ENCODE measurements around the gene EPB41. TPM values are rescaled to one million over a fixed set of nuclear protein-coding genes. Genes with fewer than 3 reads are reported as not detected.

Gene EPB41
- total and polyA plus RNA-seq, 7 donors: 13.2 to 35.1 (median 27.1) TPM

DNA sequence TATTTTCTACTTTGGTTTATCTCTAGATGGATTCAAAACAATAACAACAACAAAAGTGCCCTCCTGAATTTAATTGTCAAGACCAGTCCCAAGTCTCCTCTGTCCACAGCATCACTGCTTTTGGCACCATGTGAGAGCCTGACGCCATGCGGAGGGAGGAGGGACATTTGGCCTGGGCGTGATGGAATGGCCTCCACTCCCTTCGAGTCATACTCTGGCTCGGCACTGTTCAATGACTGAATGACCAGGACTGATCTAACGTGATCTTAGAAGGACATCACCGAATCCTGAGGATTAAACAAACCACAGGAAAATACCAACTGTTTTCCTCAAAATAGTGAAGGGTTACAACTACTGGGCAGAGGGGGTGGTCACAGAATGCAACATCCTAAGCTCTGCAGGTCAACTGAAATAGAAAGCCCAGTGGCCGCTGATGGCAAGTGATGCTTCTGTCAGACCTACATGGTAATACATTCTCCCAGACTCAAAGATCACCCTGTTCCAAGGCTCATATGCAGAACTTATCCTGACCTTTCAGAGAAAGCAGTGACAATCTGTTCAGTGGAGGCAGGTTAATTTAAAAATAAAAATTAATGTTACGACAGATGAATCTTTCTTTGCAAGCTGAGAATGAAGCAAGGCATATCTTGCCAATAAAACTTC lies 248.2 kb downstream of the EPB41 start:
- Histone ChIP-seq H3K9me3 (no peaks in the 10 kb centered on the region), H3K27ac (no peak overlapping the region), H3K4me3 (no peak overlapping the region), H3K4me1 (peaks cover 0 to 60% (median 43%) of the 10 kb centered on the region in 4 donors), H3K36me3 (peaks cover 5 to 71% (median 22%) of the 10 kb centered on the region in 4 donors), H3K27me3 (no peaks in the 10 kb centered on the region)
- no peak for TF ChIP-seq EP300 (IDR thresholded peaks at IDR 0.05)
- no peak for TF ChIP-seq POLR2A (IDR thresholded peaks at IDR 0.05)
- TF ChIP-seq POLR2AphosphoS5 (IDR thresholded peaks at IDR 0.05): no peak
- TF ChIP-seq, protein P1, sequence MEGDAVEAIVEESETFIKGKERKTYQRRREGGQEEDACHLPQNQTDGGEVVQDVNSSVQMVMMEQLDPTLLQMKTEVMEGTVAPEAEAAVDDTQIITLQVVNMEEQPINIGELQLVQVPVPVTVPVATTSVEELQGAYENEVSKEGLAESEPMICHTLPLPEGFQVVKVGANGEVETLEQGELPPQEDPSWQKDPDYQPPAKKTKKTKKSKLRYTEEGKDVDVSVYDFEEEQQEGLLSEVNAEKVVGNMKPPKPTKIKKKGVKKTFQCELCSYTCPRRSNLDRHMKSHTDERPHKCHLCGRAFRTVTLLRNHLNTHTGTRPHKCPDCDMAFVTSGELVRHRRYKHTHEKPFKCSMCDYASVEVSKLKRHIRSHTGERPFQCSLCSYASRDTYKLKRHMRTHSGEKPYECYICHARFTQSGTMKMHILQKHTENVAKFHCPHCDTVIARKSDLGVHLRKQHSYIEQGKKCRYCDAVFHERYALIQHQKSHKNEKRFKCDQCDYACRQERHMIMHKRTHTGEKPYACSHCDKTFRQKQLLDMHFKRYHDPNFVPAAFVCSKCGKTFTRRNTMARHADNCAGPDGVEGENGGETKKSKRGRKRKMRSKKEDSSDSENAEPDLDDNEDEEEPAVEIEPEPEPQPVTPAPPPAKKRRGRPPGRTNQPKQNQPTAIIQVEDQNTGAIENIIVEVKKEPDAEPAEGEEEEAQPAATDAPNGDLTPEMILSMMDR (IDR thresholded peaks at IDR 0.05): no peak
- WGBS, 2 donors: 60 to 84% methylated on average over 9 of the region's 9 CpGs
- intact Hi-C loops (cut with DNase I): no loop called here
- DNase-seq: no peak

DNA sequence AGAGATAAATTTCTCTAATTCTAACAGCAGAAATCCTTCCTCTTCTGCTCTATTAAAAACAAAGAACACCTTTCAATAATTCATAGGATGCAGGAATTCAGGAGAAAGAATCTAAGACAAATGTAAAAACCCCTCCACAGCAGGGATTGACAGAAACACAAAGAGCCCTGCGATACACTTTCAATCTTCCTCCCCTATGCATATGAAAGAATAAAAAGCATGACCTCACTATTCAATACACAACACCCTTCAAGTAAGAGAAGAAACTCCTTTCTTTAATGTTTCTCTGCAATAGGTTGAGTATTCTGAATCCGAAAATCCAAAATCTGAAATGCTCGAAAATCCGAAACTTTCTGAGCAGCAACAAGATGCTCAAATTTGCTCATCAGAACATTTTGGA lies 250.2 kb downstream of the EPB41 start:
- TF ChIP-seq EP300 (IDR thresholded peaks at IDR 0.05): no peak
- no peak overlapping the region for H3K4me3 ChIP-seq
- DNase-seq: no peak
- H3K36me3 ChIP-seq: peaks cover 0 to 58% (median 11%) of the 10 kb centered on the region in 4 donors
- peaks cover 0 to 68% (median 52%) of the 10 kb centered on the region in 4 donors for H3K4me1 ChIP-seq
- H3K27me3 ChIP-seq: no peaks in the 10 kb centered on the region
- intact Hi-C loops (cut with DNase I): no loop called here
- WGBS, 2 donors: 90 to 95% methylated on average over 4 of the region's 4 CpGs
- H3K27ac ChIP-seq: no peak overlapping the region
- no peaks in the 10 kb centered on the region for H3K9me3 ChIP-seq

DNA sequence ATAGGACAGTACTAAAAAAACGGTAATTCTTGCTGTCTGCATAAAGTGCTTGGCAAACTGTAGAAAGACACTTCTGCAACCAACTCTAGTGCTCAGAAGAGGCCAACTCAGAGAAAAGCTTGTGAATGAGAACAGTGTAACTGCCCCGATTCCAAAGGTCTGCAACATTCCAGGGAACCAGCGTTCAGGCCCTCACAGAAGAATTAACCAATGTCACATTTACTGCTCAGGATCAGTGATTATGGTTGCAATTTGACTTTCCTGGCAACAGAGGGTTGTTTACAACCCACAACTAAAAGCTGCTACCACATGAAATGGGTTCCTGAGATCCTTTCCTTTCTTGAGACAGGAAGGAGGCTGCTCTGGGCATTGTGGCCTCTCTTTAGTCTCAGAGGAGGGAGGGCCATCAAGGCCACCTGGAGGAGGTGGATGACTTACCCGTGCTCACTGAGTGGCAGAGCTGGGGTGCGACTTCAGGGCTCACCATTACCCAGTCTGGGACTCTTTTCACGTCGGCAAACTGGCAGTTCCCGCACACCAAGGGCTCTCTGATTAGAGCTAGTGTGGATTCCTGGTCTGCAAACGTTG lies 252.0 kb downstream of the EPB41 start:
- TF ChIP-seq POLR2AphosphoS5 (IDR thresholded peaks at IDR 0.05): no peak
- no peak for TF ChIP-seq POLR2A (IDR thresholded peaks at IDR 0.05)
- no peak for TF ChIP-seq EP300 (IDR thresholded peaks at IDR 0.05)
- TF ChIP-seq, protein P1 (IDR thresholded peaks at IDR 0.05): no peak
- intact Hi-C loops (cut with DNase I): no loop called here
- Histone ChIP-seq H3K27me3 (no peaks in the 10 kb centered on the region), H3K9me3 (no peaks in the 10 kb centered on the region), H3K4me3 (no peak overlapping the region), H3K4me1 (peaks cover 0 to 73% (median 61%) of the 10 kb centered on the region in 4 donors), H3K36me3 (peaks cover 0 to 45% (median 11%) of the 10 kb centered on the region in 4 donors), H3K27ac (no peak overlapping the region)
- DNase-seq: no peak
- WGBS, 2 donors: 20 to 53% methylated on average over 9 of the region's 9 CpGs

DNA sequence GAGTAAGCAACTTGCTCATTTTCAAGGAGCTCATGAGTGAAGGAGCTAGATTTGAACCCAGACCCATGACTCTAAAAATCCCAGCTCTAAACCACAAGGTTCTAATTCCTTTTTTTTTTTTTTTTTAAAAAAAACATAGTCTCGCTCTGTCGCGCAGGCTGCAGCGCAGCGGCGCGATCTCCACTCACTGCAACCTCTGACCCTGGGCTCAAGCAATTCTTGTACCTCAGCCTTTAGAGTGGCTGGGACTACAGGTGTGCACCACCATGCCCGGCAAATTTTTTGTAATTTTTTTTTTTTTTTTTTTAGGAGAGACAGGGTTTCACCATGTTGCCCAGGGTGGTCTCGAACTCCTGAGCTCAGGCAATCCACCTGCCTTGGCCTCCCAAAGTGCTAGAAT lies 253.5 kb downstream of the EPB41 start:
- DNase-seq: no peak
- whole genome bisulfite sequencing, 2 donors: 97% methylated on average over 9 of the region's 9 CpGs
- H3K36me3 ChIP-seq: peaks cover 0 to 45% (median 11%) of the 10 kb centered on the region in 4 donors
- peaks cover 0 to 62% (median 49%) of the 10 kb centered on the region in 4 donors for H3K4me1 ChIP-seq
- TF ChIP-seq, protein P1 (IDR thresholded peaks at IDR 0.05): no peak
- TF ChIP-seq POLR2AphosphoS5 (IDR thresholded peaks at IDR 0.05) (no peak), POLR2A (IDR thresholded peaks at IDR 0.05) (no peak), EP300 (IDR thresholded peaks at IDR 0.05) (no peak)
- H3K27ac ChIP-seq: no peak overlapping the region
- intact Hi-C loops (cut with DNase I): no loop called here
- no peak overlapping the region for H3K4me3 ChIP-seq
- H3K9me3 ChIP-seq: no peaks in the 10 kb centered on the region
- no peaks in the 10 kb centered on the region for H3K27me3 ChIP-seq

Small RNA genes within 50 kb of the gene (small RNA-seq; reads per million reads assigned to genes)
- gene RF00017 (0 reads per million in 3 donors), gene RF00019 (0 reads per million in 3 donors)

Other genes with a start within 250 kb of the EPB41 start
- gene GMEB1, start 245.8 kb upstream of the EPB41 start, total RNA-seq: 1 to 10 TPM; 6.1 to 7.3 (median 6.8) TPM
- 1 to 10 TPM; 3.7 to 8.9 (median 6.0) TPM for gene GMEB1, start 245.8 kb upstream of the EPB41 start, polyA plus RNA-seq
- 10 to 100 TPM; 37.9 to 47.0 (median 42.7) TPM for gene YTHDF2, start 177.6 kb upstream of the EPB41 start, total RNA-seq
- 10 to 100 TPM; 27.0 to 40.5 (median 31.2) TPM for gene YTHDF2, start 177.6 kb upstream of the EPB41 start, polyA plus RNA-seq
- 1 to 10 TPM in 1 of 4 donors, under 1 TPM in 3; under 0.01 to 1.8 (median 0.69) TPM for gene OPRD1, start 102.4 kb upstream of the EPB41 start, total RNA-seq
- gene OPRD1, start 102.4 kb upstream of the EPB41 start, polyA plus RNA-seq: under 1 TPM in 2 of 3 donors, not detected in 1; under 0.01 to 0.31 TPM
- 10 to 100 TPM; 24.6 to 32.6 (median 31.3) TPM for gene TMEM200B, start 209.3 kb downstream of the EPB41 start, total RNA-seq
- gene TMEM200B, start 209.3 kb downstream of the EPB41 start, polyA plus RNA-seq: 1 to 10 TPM in 2 of 3 donors, under 1 TPM in 1; 0.23 to 5.5 (median 1.8) TPM

Measured in sigmoid colon (tissue), 7 donors.